Fibroblast of mammary gland (primary cell): ENCODE data around the gene ABCC3.
A peak's percentile ranks its signal among the peaks of the same experiment; 100 is the strongest.

Source experiments
- DNase-seq: peaks from one replicate; pipeline ENCODE4 v3.0.0-alpha.2; 2010; ENCODE audit warnings: low read depth
- H3K4me3 ChIP-seq: 2 replicates; pipeline ENCODE4 v1.5.1; 2011; ENCODE audit warnings: low read depth, mild to moderate bottlenecking, low read length, moderate library complexity; ENCODE audit not compliant: control insufficient read depth
- TF ChIP-seq, protein P1 (sequence below): conservative IDR thresholded peaks from 2 replicates; pipeline ENCODE4 v1.5.1; 2011; ENCODE audit warnings: low read depth, low read length, inconsistent platforms; ENCODE audit not compliant: control insufficient read depth, insufficient read depth

The ABCC3 gene

GRCh38 chr17:50589095-50589705, 45.5 kb upstream of the ABCC3 start:
- no peak overlapping the region for H3K4me3 ChIP-seq
- DNase-seq = no peak
- TF ChIP-seq, protein P1, sequence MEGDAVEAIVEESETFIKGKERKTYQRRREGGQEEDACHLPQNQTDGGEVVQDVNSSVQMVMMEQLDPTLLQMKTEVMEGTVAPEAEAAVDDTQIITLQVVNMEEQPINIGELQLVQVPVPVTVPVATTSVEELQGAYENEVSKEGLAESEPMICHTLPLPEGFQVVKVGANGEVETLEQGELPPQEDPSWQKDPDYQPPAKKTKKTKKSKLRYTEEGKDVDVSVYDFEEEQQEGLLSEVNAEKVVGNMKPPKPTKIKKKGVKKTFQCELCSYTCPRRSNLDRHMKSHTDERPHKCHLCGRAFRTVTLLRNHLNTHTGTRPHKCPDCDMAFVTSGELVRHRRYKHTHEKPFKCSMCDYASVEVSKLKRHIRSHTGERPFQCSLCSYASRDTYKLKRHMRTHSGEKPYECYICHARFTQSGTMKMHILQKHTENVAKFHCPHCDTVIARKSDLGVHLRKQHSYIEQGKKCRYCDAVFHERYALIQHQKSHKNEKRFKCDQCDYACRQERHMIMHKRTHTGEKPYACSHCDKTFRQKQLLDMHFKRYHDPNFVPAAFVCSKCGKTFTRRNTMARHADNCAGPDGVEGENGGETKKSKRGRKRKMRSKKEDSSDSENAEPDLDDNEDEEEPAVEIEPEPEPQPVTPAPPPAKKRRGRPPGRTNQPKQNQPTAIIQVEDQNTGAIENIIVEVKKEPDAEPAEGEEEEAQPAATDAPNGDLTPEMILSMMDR = no peak

- no peak for DNase-seq
- H3K4me3 ChIP-seq = no peak overlapping the region
- TF ChIP-seq, protein P1 = no peak
Measured at GRCh38 chr17:50590946-50591737, 43.5 kb upstream of the ABCC3 start.

GRCh38 chr17:50593321-50593720, 41.4 kb upstream of the ABCC3 start:
- TF ChIP-seq, protein P1 = no peak
- no peak for DNase-seq
- H3K4me3 ChIP-seq = no peak overlapping the region

DNA sequence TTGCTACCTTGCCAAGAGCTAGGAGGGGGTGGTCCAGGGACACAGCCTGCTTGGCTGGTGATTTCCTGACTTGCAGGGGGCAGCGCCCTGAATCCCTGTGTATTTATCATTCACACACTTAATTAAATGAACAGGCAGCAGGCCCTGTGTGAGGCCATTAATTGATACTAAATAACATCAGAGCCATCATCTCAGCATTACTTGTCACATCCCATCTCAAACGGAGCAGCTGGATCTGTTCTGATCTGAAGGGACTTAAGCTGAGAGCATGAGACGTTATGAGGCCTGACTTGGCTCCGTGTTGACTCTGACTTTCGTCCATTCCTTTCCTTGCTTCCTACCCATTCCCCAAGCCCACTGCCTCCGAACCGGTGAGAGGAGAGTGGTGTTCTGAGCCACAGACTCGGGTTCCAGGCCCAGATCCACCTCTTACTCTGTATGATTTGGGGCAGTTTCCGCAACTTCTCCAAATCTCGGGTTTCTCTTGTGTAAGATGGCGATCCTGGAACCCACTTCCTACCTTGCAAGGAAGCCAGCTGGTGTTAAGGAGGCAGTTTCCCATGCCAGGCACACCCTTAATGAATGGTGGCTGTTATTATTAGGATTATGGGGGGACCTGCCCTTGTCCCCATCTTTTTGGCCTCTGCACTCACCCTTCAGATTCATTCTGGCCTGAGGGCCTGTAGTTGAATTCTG, 40.4 kb upstream of the ABCC3 start:
- no peak overlapping the region for H3K4me3 ChIP-seq
- TF ChIP-seq, protein P1 = no peak
- DNase-seq = no peak

- DNase-seq = no peak
- H3K4me3 ChIP-seq = no peak overlapping the region
- TF ChIP-seq, protein P1 = no peak
Measured at GRCh38 chr17:50594892-50595291, 39.8 kb upstream of the ABCC3 start.

GRCh38 chr17:50596191-50597037, 38.3 kb upstream of the ABCC3 start:
- H3K4me3 ChIP-seq = no peak overlapping the region
- TF ChIP-seq, protein P1 = peak; percentile 15
- no peak for DNase-seq
